ENCODE data around the gene LRP1-AS. TPM values are rescaled to one million over a fixed set of nuclear protein-coding genes. Genes with fewer than 3 reads are reported as not detected.

LRP1-AS gene
- total and polyA plus RNA-seq, 3 experiments from 2014 or later, result not detected

DNA sequence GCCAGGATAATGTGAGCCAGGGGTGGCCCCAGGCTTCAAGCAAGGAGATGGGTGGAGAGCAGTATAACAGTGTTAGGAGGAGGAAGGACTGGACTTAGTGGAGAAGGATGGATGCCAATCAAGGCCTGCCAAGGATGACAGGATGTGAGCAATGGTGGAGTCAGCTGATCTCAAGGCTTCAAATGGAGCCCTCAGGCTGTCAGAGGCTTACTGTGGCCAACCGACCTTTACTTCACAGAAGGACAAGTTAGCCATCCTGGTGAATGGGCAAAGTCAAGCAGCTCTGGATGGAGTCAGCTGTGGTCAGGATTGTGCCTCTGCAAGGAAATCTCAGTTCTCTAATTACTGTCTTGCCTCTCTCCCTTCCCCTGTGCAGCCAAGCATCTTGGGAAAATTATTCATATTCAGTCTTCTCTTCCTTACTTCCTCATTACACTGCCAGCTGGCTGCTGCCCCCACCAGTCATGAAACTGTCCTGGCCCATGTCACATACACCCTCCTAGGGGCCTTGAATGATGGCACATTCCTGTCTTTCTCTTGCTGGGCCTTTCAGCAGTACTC, 28.6 kb downstream of the LRP1-AS start:
- no peaks in the 10 kb centered on the region for H3K4me1 ChIP-seq (ENCODE audit: insufficient read depth, low read length)
- Mint-ChIP-seq H3K27ac (peak overlapping the region in 3 of 8 donors; percentile 20 to 62 (median 52)), H3K9me3 (no peaks in the 10 kb centered on the region), H3K4me3 (no peak overlapping the region), H3K27me3 (peaks cover 0 to 2% of the 10 kb centered on the region in 2 donors), H3K4me1 (no peaks in the 10 kb centered on the region), H3K36me3 (peaks cover 0 to 2% (median 0%) of the 10 kb centered on the region in 3 donors)
- ChIA-PET CTCF (interaction anchor here (1.0 to 4.7 kb wide), 2 partner anchors 49 to 69 kb away, joined by 3 to 30 read pairs; partner anchors contain the start of gene MYO1A), POLR2A (no interaction called here)
- peak in 1 of 5 donors; percentile 9 for DNase-seq
- no peak overlapping the region for H3K4me3 ChIP-seq (ENCODE audit: low read length)
- no peaks in the 10 kb centered on the region for H3K27me3 ChIP-seq (ENCODE audit: insufficient read depth, low read length, poor library complexity, severe bottlenecking)
- no peaks in the 10 kb centered on the region for H3K36me3 ChIP-seq (ENCODE audit: insufficient read depth, low read length)
- H3K9me3 ChIP-seq (ENCODE audit: low read length), result no peaks in the 10 kb centered on the region
- H3K27ac ChIP-seq (ENCODE audit: low read depth, low read length), result no peak overlapping the region

DNA sequence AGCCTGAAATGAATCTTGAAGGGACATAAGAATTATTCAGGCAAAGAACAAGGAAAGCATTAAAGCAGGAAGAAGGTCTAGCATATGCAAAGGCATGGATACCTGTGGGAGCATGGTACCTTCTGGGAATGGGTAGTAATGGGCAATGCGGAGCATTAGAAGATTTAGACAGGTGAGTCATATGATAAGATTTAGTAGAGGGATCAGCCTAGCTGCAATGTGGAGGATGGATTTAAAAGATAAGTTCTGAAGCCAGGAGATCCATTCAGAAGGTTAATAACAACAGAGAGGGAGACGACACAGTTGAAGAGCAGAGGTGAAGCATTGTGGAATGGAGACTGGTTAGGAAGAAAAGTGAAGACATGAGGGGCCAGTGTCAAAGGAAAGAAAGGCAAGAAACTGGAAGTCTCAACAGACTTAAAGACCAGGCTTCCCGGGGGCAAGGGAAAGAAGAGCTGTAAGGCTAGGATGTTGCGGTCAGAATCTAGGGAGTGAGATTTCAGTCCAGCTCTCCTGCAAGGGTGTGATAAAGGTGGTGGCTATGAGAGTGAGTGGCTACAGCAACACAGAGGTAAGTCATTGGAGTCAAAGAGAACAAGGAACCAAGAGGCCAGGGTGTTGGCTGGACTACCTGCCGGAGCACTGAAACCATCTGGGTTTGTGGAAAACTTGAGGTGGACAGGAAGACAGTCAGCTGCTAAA, 30.7 kb downstream of the LRP1-AS start:
- Mint-ChIP-seq H3K4me3 (peak overlapping the region in 1 of 7 donors; percentile 10), H3K4me1 (peaks cover 6 to 11% (median 11%) of the 10 kb centered on the region in 3 donors), H3K27me3 (peaks cover 0 to 4% of the 10 kb centered on the region in 2 donors), H3K27ac (peak overlapping the region in 1 of 8 donors; percentile 19), H3K36me3 (peaks cover 0 to 4% (median 1%) of the 10 kb centered on the region in 3 donors), H3K9me3 (peaks cover 0 to 4% (median 0%) of the 10 kb centered on the region in 5 donors)
- ChIA-PET CTCF (interaction anchor here (1.0 to 4.7 kb wide), 5 partner anchors 12 to 108 kb away, joined by 3 to 30 read pairs (median 3); partner anchors contain the start of gene LRP1), POLR2A (no interaction called here)
- peak in 1 of 5 donors; percentile 10 for DNase-seq
- no peak overlapping the region for H3K4me3 ChIP-seq (ENCODE audit: low read length)
- no peak overlapping the region for H3K27ac ChIP-seq (ENCODE audit: low read depth, low read length)
- peaks cover 4% of the 10 kb centered on the region for H3K4me1 ChIP-seq (ENCODE audit: insufficient read depth, low read length)
- H3K36me3 ChIP-seq (ENCODE audit: insufficient read depth, low read length), result no peaks in the 10 kb centered on the region
- no peaks in the 10 kb centered on the region for H3K27me3 ChIP-seq (ENCODE audit: insufficient read depth, low read length, poor library complexity, severe bottlenecking)
- H3K9me3 ChIP-seq (ENCODE audit: low read length), result no peaks in the 10 kb centered on the region

DNA sequence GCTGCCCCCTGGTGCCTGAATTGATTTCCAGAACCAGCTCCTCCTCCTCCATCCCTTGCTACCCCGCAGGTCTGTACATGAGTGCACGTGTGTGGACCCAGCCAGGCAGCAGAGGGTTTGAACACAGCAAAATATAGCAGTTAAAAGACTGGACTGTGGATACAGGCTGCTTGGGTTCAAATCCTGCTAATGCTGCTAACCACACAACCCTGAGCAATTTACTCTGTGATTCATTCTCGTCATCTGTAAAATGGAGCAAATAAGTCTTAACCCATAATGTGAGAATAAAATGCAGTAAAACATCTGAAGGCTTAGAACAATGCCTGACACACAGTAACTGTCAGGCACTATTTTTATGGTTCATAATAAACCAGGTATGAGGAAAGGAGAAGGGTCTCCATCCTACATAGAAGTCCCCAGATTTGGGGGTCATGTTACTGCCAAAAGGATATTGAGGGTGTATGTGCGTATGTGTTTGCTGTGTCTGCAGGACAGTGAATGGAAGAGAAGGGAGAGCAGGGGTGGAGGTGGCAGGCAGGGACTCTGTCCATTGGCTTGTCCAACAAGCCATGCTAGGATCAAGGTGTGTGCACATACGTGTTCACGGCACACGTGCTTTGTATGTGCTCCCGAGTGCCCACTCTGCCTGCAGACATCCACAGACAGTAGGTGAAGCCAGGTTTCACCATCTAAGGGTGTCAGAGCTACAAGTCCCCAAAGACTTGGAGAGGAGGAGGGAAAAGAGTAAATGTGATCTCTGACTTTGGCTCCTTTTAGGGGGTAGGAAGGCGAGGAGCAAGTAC, 34.7 kb downstream of the LRP1-AS start:
- Mint-ChIP-seq H3K4me1 (peaks cover 31 to 37% (median 35%) of the 10 kb centered on the region in 3 donors), H3K27me3 (peaks cover 0 to 9% of the 10 kb centered on the region in 2 donors), H3K9me3 (peaks cover 0 to 4% (median 0%) of the 10 kb centered on the region in 5 donors), H3K27ac (peak overlapping the region; percentile 95 to 100 (median 98)), H3K4me3 (peak overlapping the region; percentile 96 to 100 (median 99)), H3K36me3 (peaks cover 0 to 27% (median 3%) of the 10 kb centered on the region in 3 donors)
- H3K27me3 ChIP-seq (ENCODE audit: insufficient read depth, low read length, poor library complexity, severe bottlenecking), result no peaks in the 10 kb centered on the region
- no peaks in the 10 kb centered on the region for H3K9me3 ChIP-seq (ENCODE audit: low read length)
- H3K4me1 ChIP-seq (ENCODE audit: insufficient read depth, low read length), result peaks cover 26% of the 10 kb centered on the region
- peaks cover 3% of the 10 kb centered on the region for H3K36me3 ChIP-seq (ENCODE audit: insufficient read depth, low read length)
- no peak for DNase-seq
- POLR2A ChIA-PET, result interaction anchor here (0.6 to 4.5 kb wide), 19 partner anchors 8 to 635 kb away, joined by 3 to 131 read pairs (median 7); partner anchors contain the start of genes LRP1, NAB2, NACA and NEMP1
- CTCF ChIA-PET, result interaction anchor here (0.6 to 10.8 kb wide), 30 partner anchors 9 to 355 kb away, joined by 3 to 195 read pairs (median 6); partner anchors contain the start of genes LRP1, NAB2 and NEMP1
- peak overlapping the region; percentile 99 for H3K4me3 ChIP-seq (ENCODE audit: low read length)
- H3K27ac ChIP-seq (ENCODE audit: low read depth, low read length), result peak overlapping the region; percentile 96

DNA sequence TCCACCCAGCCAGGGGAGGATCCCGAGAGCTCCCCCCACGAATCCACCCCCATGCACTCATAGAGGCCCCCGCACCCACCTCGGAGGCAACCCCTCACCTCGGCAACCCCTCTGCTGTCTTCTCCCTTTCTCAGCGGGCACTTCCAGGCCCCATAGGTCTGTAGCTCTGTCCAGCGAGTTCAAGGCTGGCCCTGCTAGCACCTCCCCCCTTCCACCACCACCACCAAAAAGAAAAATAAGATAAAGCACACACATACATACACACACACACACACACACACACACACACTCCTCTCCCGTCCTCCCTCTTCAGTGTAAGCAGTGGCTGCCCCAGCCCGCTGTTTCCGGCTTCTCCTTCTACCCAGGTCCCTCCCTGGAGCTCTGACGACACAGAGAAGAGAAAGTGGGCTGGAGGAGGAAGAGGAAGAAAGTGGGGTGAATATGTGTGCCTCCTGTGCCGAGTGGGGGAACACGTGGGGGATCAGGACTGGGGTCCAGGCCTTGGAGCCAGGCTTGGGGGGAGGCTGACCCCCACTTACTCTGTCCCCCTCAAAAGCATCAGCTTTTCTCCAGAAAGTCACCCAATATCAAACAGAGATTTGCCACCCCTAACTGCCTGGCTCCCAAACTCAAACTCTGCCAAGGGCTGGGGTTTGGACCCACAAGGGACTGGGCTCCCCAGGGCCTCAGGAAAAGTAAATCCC, 36.2 kb downstream of the LRP1-AS start, which contains the start of gene STAT6:
Gene STAT6 (minus strand): TSS at position 332 of the 704 bp plus-strand sequence. CDS start 3,084 bp downstream, outside the sequence.
- Mint-ChIP-seq H3K9me3 (peaks cover 0 to 4% (median 0%) of the 10 kb centered on the region in 5 donors), H3K36me3 (peaks cover 3 to 43% (median 6%) of the 10 kb centered on the region in 3 donors), H3K27ac (peak within 1 kb of the TSS; percentile 95 to 100 (median 98)), H3K4me3 (peak within 1 kb of the TSS; percentile 96 to 100 (median 99)), H3K27me3 (peaks cover 0 to 9% of the 10 kb centered on the region in 2 donors), H3K4me1 (peaks cover 38 to 53% (median 50%) of the 10 kb centered on the region in 3 donors)
- CTCF ChIA-PET, result interaction anchor here (0.8 to 10.8 kb wide), 25 partner anchors 8 to 353 kb away, joined by 3 to 195 read pairs (median 8); partner anchors contain the start of genes LRP1, NAB2 and NEMP1
- H3K4me3 ChIP-seq (ENCODE audit: low read length), result peak within 1 kb of the TSS; percentile 99
- peaks cover 32% of the 10 kb centered on the region for H3K4me1 ChIP-seq (ENCODE audit: insufficient read depth, low read length)
- H3K36me3 ChIP-seq (ENCODE audit: insufficient read depth, low read length), result peaks cover 18% of the 10 kb centered on the region
- H3K9me3 ChIP-seq (ENCODE audit: low read length), result no peaks in the 10 kb centered on the region
- POLR2A ChIA-PET, result interaction anchor here (0.6 to 4.5 kb wide), 17 partner anchors 9 to 466 kb away, joined by 3 to 131 read pairs (median 5); partner anchors contain the start of genes ATP5F1B, LRP1, NAB2 and NACA
- H3K27me3 ChIP-seq (ENCODE audit: insufficient read depth, low read length, poor library complexity, severe bottlenecking), result no peaks in the 10 kb centered on the region
- peak within 1 kb of the TSS; percentile 96 for H3K27ac ChIP-seq (ENCODE audit: low read depth, low read length)
- peak; percentile 76 to 93 (median 88) for DNase-seq

DNA sequence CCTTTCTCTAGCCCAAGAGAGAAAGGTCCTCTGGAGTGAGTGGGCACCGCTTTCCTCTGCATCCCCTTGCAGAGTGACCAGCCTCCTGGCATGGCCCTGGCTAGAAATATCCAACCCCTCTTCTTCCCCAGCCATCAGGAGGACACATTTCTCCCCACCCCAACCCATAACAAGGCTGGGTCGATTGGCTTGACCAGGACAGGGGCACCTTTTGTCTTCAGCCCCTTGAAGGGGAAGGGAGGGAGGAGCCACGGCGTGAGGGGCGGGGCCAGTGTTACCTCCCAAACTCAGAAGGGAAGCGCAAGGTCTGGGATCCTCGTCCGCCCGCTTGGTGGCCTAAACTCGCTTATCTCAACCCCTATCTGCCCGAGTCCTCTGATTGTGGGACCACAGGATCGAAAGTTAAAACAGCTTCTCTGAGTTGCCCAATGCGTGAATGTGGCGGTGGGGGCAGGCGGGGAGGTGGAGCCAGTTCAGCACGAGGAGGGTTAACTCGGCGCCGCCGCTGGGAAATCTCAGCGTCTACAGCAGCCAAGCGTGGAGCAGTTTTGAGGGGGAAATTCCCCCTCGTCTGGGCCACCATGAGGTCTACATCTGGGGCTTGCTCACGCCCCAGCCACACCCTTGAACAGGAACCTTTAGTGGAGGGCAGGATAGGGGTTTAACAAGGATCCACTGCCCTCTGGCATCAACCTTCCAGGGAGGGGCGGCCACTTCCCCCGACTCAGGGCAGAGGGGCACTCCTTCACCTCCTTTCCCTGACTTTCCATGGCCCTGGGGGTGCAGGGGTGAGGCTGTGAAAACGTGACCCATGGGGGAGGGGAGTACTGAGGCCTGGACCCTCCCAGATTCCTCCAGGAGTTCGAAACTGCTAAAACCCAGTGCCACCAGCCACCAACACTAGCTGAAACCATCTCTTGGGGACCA, 37.1 kb downstream of the LRP1-AS start:
- Mint-ChIP-seq H3K4me3 (peak overlapping the region; percentile 96 to 100 (median 99)), H3K4me1 (peaks cover 38 to 58% (median 50%) of the 10 kb centered on the region in 3 donors), H3K36me3 (peaks cover 3 to 51% (median 7%) of the 10 kb centered on the region in 3 donors), H3K9me3 (peaks cover 0 to 4% (median 0%) of the 10 kb centered on the region in 5 donors), H3K27ac (peak overlapping the region; percentile 95 to 100 (median 98)), H3K27me3 (peaks cover 0 to 9% of the 10 kb centered on the region in 2 donors)
- no peaks in the 10 kb centered on the region for H3K9me3 ChIP-seq (ENCODE audit: low read length)
- H3K36me3 ChIP-seq (ENCODE audit: insufficient read depth, low read length), result peaks cover 24% of the 10 kb centered on the region
- H3K27me3 ChIP-seq (ENCODE audit: insufficient read depth, low read length, poor library complexity, severe bottlenecking), result no peaks in the 10 kb centered on the region
- ChIA-PET POLR2A (interaction anchor here (0.6 to 4.5 kb wide), 10 partner anchors 12 to 422 kb away, joined by 3 to 131 read pairs (median 10); partner anchors contain the start of genes LRP1, NAB2, NEMP1 and PTGES3), CTCF (interaction anchor here (1.1 to 10.8 kb wide), 17 partner anchors 13 to 353 kb away, joined by 3 to 195 read pairs (median 14); partner anchors contain the start of genes LRP1, NAB2 and NEMP1)
- DNase-seq, result peak; percentile 58 to 78 (median 63)
- peaks cover 32% of the 10 kb centered on the region for H3K4me1 ChIP-seq (ENCODE audit: insufficient read depth, low read length)
- H3K27ac ChIP-seq (ENCODE audit: low read depth, low read length), result peak overlapping the region; percentile 96
- peak overlapping the region; percentile 99 for H3K4me3 ChIP-seq (ENCODE audit: low read length)

Data from CD8-positive, alpha-beta memory T cell (primary cell).